Left colon (tissue), 2 donors: ENCODE data around the gene HSD17B12. TPM values are rescaled to one million over a fixed set of nuclear protein-coding genes. Genes with fewer than 3 reads are reported as not detected.

ENCODE experiments used
- ATAC-seq: fragments of 200-7000 bp; cut with Tn5 transposase; one replicate; pipeline ENCODE4 v1.9.1; 2020; ENCODE audit warnings: mild to moderate bottlenecking, moderate library complexity
- DNase-seq, 2 donors: peaks; one replicate each; pipeline ENCODE4 v3.0.0-alpha.2; 2020
- intact Hi-C, 2 donors: fragments of 100-400 bp; cut with DNase I in 1 of 2; cut with micrococcal nuclease in 1 of 2; formaldehyde crosslinking; loops; one replicate each; pipeline versions ENCODE4 v1.11.2 to v1.14.0; 2022; cut with DNase I, micrococcal nuclease
- total RNA-seq, 2 donors: library from RNA; stranded (reverse); fragmentation: NEBNext Ultra II Directional; extraction: Animal tissue kit (Norgen Biotek cat#: 25700); gene quantifications; one replicate each; pipeline ENCODE4 v1.2.1, GENCODE V29; 2021
- donor health status: DM: no; HTN: no; CAD: no.
- donor health status: DM: yes; HTN: yes; CAD: no.

The HSD17B12 gene
- total RNA-seq, 2 donors from 2014 or later: 122 to 139 TPM

DNA sequence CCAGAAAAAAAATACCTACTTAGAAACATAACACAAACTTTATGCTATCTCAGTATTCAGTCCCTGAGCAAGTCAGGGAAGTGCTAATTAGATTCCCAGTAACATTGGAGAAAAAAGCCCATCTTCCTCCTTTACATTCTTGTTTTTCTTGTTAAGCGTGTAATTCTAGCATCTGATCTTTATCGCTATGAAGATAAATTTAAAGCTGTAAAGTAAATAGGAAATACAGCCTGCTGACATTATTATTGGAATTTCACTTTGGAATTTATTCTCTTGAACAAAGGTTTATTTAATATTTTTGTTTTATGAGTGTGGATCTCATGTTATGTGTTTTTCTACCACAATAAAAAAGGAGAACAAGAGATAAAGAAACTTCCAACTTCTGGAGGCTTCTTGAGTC lies 214.0 kb downstream of the HSD17B12 start:
- DNase-seq (no peak), ATAC-seq (no peak)
- intact Hi-C loops: loop anchor here in 1 of 2 donors (5.0 to 10.0 kb wide), 2 partner anchors 50 to 143 kb away; partner anchors contain the start of gene C11orf96

DNA sequence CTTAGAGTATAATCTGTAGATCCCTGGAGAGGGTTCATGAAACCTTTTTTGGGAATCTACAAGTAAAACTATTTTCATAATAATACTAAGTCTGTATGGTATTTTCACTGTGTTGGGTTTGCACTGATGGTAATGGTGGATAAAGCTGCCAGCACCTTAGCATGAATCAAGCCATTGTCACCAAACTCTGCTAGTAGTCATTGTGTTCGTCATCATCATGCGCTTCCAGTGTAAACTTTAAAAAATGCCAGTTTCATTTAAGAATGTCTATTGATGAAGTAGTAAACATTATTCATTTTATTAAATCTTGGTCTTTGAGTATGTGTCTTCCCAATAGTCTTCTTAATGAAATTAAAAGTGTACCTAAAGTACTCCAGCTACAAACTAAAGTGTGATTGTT lies 215.1 kb downstream of the HSD17B12 start:
- ATAC-seq: no peak
- intact Hi-C loops: loop anchor here in 1 of 2 donors (10.0 kb wide), 1 partner anchor 49 kb away; the partner anchor contains the start of gene C11orf96
- no peak for DNase-seq

DNA sequence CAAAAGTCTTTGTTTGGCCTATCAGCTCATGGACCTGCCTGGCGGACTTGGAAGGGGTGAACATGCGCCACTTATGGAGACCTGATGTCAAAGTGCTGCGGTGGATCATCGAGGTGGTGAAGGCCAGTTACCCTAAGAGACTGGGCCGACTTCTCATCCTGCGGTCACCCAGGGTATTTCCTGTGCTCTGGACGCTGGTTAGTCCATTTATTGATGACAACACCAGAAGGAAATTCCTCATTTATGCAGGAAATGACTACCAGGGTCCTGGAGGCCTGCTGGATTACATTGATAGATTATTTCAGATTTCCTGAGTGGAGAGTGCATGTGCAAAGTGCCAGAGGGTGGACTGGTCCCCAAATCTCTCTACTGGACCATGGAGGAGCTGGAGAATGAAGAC lies 218.0 kb downstream of the HSD17B12 start:
- no peak for ATAC-seq
- intact Hi-C loops: loop anchor here in 1 of 2 donors (10.0 kb wide), 1 partner anchor 46 kb away; the partner anchor contains the start of gene C11orf96
- DNase-seq: no peak

DNA sequence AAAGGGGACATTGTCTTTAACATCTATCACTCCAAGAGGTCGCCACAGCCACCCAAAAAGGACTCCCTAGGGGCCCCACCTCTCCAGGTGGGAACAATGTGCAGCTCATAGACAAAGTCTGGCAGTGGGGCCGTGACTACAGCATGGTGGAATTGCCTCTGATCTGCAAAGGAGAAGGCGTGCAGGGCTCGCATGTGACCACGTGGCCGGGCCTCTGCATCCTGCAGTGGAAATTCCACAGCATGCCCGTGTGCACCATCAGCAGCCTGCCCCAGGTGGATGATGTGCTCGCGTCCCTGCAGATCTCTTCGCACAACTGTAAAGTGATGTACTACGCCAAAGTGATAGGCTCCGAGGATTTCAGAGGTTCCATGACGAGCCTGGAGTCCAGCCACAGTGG lies 218.6 kb downstream of the HSD17B12 start:
- ATAC-seq: no peak
- no peak for DNase-seq
- intact Hi-C loops: loop anchor here in 1 of 2 donors (10.0 kb wide), 1 partner anchor 46 kb away; the partner anchor contains the start of gene C11orf96

DNA sequence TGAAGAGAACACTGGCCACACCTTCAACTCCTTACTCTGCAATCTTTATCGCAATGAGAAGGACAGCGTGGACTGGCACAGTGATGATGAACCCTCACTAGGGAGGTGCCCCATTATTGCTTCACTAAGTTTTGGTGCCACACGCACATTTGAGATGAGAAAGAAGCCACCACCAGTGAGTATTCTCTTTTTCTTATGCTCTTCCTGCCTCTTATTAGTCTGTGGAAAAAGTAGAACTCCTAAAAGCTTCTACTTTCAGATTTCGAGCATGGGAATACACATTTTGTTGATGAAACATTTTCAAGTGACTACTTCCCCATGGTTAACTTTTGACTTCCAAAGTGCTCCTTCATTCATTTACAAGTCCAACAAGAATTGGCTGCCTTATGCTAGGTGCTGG lies 221.0 kb downstream of the HSD17B12 start:
- intact Hi-C loops: no loop called here

DNA sequence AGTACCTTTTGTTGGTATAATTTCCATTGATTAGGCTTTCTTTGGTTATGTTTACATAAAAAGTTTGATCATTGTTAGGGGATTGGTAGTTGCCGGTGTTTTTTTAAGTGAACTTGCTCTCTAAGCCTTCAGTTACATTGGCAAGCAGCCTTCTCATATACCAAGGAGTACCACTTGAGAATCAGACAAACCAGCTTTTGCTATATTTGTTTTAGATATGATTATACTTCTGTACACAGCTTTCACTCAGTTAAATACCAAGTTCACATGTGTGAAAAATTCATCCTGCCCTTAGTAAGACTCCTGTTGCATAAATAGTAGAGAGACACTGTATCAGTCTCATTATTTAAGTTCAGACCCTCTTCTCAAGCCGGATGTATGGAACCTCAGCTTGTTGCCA lies 222.5 kb downstream of the HSD17B12 start:
- DNase-seq (no peak), ATAC-seq (no peak)
- intact Hi-C loops: no loop called here

More for the DNA sequence above, 221.0 kb downstream of the HSD17B12 start:
- DNase-seq: no peak
- no peak for ATAC-seq

DNA sequence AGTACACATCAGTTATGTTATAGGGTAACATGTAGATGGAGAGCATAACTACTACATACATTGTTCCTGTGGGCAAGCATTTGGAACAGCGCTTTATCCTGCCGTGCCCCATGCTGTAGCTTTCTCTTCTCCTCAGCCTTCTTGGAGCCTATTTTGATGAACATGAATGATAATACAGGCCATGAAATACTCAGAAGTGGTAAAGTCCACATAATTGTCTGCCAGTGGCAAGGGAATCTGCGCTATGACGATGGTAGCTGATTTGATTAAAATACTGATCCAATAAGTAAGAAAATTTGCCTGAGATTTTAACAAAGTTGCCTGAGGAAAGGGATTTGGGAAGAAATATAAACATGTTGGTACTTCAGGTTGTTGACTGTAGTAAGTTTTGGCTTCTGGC lies 223.4 kb downstream of the HSD17B12 start:
- DNase-seq (no peak), ATAC-seq (no peak)
- intact Hi-C loops: no loop called here

DNA sequence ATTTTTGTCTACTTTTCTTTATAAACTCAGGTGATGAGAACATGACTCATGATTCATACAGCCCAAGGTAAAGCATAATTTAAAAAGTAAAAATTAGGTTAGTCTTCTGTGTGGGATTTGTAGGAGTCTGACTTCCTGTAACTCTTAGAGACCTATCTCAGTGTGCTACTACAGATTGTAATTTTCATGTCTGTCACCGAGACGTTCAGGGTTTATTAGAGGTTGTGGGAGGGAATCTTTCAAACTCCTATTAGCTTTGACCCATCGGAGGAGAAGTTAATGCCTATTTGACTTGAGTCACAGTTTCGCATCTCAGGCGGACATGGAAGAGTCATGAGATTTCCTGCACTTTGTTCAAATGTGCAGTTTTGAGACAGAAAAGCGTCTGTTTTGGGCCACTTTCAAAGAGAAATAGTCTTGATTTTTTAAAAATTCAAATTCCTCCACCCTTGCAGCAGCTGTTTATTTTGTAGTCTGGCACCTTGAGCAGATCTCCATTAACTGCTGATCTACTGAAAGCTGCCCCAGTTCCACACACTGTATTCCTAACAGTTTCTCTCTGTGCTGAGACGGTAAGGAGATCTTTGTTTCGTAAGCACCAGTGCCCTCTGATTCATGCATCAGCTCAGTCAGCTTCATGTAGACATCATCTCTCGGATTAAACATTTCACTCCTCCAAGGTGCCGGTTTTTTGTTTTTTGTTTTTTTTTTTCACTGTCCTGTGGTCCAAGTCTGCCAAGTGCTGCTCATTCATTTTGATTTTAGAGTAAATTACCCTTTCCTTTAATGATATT lies 224.4 kb downstream of the HSD17B12 start:
- ATAC-seq: no peak
- intact Hi-C loops: no loop called here
- no peak for DNase-seq

DNA sequence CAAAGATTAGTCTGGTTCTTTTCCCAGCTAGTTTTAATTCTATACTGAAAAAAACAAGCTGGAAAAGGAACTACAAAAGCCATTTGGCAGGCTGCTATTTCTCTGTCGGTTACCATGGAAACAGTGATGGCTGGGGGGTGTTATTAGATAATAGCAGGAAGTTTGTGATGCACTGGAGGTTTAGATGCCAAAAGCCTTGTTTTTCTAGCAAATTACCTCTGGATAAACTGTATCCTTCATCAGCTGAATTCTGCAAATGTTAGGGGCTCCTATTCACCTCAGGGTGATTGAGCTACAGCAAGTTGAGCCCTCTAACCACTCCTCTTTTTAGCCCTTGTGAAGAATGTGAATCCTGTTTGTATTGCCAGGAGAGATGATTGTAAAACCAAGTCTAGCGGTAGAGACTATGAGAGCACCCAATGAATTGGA lies 225.3 kb downstream of the HSD17B12 start:
- intact Hi-C loops: no loop called here
- no peak for ATAC-seq
- DNase-seq: no peak

Other genes with a start within 250 kb of the HSD17B12 start
- 10 to 100 TPM; 22.7 to 29.9 TPM for gene ALKBH3, start 200.1 kb downstream of the HSD17B12 start, total RNA-seq